ENCODE data around the gene SRGAP2B.
"Not testable (repeated sequence)": the region's sequence is repeated elsewhere in the genome, so short reads cannot be mapped to it uniquely, and the experiment has no call there.

DNA sequence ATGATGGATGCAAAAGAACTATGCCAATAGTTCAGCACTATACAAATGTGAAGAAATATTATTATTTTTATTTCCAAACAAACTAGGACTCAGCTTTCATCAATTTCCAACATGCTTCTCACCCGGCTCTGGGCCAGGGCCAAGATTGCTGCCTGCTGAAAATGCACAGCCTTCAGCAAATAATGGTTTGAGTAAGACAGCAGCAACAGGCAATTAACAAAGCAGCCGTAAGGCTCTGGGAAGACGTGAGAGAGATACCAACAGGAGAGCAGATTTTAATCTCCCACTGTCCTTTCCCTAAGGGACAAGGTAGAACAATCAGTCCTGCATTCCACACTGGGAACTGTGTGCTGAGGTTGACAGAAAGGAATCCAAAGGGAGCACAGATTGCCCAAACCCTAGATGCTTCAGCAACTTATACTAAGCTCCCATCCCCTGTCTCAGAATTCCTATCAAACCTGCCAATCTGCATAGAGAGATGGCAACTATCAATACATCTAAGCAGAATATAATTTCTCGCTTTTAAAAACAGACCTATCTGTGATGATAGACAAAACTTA is 134.1 kb downstream of the SRGAP2B start:
- TF ChIP-seq, protein P1, sequence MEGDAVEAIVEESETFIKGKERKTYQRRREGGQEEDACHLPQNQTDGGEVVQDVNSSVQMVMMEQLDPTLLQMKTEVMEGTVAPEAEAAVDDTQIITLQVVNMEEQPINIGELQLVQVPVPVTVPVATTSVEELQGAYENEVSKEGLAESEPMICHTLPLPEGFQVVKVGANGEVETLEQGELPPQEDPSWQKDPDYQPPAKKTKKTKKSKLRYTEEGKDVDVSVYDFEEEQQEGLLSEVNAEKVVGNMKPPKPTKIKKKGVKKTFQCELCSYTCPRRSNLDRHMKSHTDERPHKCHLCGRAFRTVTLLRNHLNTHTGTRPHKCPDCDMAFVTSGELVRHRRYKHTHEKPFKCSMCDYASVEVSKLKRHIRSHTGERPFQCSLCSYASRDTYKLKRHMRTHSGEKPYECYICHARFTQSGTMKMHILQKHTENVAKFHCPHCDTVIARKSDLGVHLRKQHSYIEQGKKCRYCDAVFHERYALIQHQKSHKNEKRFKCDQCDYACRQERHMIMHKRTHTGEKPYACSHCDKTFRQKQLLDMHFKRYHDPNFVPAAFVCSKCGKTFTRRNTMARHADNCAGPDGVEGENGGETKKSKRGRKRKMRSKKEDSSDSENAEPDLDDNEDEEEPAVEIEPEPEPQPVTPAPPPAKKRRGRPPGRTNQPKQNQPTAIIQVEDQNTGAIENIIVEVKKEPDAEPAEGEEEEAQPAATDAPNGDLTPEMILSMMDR (IDR thresholded peaks at IDR 0.05): not testable (repeated sequence)
- not testable (repeated sequence) for TF ChIP-seq ZFX (IDR thresholded peaks at IDR 0.05; ENCODE audit: borderline replicate concordance)

All from 22Rv1 (cell line).